NCI-H82 (cell line): ENCODE measurements around the gene ARHGAP25.

ENCODE experiments used
- DNase-seq: peaks from one replicate; lab custom pipeline; 2025; lab: John Stamatoyannopoulos, UW

ARHGAP25 gene

DNA sequence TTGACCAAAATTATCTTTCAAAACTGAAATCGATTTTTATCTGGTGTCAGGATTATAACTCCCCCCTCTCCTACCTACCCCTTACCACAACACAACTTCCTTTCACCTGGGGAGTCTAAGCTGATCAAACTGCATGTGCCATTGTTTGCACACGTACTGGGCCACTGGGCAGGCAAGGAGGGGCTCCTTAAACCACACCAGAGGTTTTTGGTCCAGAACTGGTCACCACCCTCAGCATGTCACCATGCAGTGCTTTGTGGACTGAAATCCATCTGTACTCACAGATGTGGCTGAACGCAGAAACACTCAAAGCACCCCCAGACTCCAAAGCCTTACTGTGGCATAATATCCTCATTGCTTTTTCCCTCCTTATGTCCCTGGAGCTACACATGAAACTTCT is 13.9 kb upstream of the ARHGAP25 start:
- DNase-seq = no peak

GRCh38 chr2:68721482-68722101 is 13.0 kb upstream of the ARHGAP25 start:
- DNase-seq = no peak

DNA sequence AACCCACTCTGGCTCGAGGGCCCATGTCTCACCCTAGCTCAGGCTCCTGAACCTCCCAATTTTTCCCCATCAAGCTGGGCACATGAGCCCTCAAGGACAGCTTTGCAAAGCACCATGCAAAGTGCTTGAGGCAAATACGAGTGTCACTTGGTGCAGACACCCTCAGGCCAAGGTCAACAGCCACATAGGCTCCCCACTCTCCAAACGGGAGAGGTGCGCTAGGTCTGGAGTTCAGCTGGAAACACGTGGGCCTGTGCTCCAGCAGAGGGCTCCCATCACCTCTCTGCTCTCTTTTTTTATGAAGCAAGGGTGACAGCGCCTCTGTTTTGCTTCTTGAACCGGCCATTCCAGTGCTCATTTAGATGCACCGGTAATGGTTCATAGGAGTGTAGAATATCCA is 11.9 kb upstream of the ARHGAP25 start:
- DNase-seq = peak; percentile 6

GRCh38 chr2:68723181-68723580 is 11.4 kb upstream of the ARHGAP25 start:
- DNase-seq = no peak

- DNase-seq = no peak
These were observed 8.5 kb upstream of the ARHGAP25 start for GRCh38 chr2:68726100-68726499.

DNA sequence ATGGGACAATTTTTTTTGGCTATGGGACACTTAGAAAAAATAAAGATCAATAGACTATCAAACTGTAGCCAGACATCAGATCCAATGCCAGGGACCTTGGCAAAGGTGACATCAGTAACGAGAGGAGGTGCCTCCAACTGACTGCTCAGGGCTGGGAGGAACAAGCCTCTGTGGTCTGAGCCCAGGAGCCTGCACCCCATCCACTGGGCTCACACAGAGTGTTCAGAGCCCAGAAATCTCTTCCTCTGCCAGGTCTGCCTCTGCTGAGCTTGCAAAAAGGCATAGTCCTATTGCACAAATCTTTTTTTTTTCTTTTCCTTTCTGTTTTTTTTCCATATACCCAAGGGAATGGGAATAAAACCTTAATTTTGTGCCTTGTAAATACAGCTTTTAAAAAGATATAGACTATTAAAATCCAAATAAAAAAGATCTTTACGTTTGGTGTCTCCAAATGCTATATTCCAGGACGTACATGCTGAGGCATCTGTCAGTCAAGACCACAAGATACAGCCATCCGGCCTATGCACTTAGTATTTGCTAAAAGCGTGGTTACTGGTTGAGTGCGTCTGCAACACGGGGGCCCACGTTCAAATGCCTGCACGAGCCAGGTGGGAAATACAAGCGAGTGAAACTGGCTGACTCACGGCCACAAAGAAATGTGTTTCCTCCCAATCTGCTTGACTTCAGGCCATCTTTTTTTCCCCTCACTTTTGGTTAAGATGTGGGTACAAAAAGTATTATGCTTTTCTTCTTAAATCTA is 7.8 kb upstream of the ARHGAP25 start:
- no peak for DNase-seq

GRCh38 chr2:68727683-68728375 is 6.8 kb upstream of the ARHGAP25 start:
- DNase-seq = no peak

GRCh38 chr2:68730828-68731227 is 3.8 kb upstream of the ARHGAP25 start:
- no peak for DNase-seq

- DNase-seq = no peak
These were observed 2.3 kb upstream of the ARHGAP25 start for GRCh38 chr2:68732036-68732932.

DNA sequence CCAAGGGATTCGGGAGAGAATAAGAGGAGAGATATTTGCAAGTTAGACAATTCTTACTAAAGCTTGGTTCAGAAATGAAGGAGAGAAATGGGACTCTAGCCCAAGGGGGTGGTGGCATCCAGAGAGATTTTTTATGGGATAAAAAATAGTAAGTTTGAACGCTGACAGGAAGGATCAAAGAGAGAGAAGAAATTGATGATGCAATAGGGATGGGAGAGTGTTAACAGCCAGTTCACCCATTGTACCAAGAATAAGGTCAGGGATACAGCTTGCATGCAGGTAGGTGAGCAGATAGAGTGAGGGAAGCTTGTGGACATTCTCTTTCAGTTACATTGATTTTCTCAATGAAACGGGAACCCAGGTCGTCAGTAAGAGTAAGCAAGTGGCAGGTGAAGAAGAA is 1.2 kb upstream of the ARHGAP25 start:
- DNase-seq = no peak

DNA sequence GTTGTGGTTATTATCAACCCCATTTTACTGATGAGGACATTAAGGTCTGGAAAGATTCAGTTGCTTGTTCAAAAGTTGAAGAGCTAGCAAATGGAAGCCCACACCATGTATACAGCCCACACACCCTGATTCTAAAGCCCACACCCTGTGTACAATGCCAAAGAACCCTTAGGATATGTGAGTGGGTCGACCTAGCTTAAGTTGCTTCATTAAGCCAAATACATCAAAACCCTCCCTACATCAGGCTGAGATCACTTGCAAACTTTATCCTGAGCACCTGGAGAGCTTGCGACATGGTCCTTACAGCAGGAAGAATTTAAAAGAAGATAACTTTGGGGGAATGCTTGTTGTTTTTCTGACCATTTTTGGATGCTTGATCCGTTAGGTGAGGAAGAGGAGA is 435 bp upstream of the ARHGAP25 start:
- no peak for DNase-seq

GRCh38 chr2:68736086-68736485 is 1.5 kb downstream of the ARHGAP25 start:
- DNase-seq = no peak

DNA sequence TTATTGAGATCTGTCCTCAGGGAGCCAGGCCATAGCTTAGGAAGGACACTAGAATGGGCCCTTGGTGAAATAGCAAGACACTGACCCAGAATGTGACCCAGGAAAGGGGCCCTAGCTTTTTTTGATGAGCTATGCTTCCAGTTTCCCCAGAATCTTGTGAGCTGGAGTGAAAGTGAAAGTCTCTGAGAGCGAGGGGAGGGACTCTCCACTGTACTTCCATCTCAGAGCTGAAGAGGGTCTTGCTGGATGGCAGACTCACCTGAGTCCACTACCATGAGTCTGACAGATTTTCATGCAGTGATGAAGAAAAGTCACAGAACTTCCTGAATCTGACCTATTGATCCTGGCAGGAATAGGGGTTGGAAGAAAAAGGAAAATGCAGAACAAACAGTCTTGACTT is 3.1 kb downstream of the ARHGAP25 start:
- DNase-seq = no peak

GRCh38 chr2:68738906-68739594 is 4.4 kb downstream of the ARHGAP25 start:
- DNase-seq = no peak

DNA sequence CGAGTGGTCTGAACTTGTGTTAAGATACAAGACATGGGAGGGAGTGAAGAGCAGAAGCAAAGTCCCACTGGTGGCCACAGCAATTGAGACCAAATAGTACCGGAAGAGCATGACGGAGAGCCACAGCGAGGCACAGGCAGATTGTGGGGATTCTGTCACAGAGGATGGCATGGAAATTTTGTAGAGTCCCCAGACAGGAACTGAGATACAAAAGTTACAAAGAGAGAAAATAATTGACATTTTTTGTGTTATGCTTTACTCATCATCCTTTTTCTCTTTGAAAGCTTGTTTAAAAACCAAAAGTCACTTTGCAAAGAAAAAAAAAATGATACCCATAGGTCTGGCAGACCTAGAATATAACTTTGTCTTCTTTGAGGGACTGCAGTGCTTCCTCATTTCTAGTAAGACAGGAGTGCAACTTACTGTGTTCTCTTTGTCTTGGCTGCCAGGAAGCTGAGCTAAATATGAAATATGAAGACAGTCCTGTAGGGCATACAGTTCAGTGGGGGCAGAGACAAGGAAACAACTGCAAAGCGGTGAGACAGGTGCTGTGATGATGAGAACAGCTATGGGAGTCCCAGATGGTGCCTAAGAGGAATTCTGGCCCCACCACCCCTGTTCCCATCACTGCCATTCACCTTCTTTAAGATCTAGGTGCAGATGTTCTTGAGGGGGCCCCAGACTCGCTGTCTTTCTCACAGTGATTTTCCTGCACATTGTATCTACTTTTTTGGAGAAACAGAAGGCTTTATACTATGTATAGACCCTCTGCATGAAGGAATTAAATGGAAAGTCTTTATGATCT is 5.2 kb downstream of the ARHGAP25 start:
- no peak for DNase-seq

- DNase-seq = no peak
These were observed 5.8 kb downstream of the ARHGAP25 start for GRCh38 chr2:68740400-68740914.

GRCh38 chr2:68741238-68741637 is 6.6 kb downstream of the ARHGAP25 start:
- DNase-seq = no peak

- no peak for DNase-seq
These were observed 7.2 kb downstream of the ARHGAP25 start for GRCh38 chr2:68741805-68742306.

DNA sequence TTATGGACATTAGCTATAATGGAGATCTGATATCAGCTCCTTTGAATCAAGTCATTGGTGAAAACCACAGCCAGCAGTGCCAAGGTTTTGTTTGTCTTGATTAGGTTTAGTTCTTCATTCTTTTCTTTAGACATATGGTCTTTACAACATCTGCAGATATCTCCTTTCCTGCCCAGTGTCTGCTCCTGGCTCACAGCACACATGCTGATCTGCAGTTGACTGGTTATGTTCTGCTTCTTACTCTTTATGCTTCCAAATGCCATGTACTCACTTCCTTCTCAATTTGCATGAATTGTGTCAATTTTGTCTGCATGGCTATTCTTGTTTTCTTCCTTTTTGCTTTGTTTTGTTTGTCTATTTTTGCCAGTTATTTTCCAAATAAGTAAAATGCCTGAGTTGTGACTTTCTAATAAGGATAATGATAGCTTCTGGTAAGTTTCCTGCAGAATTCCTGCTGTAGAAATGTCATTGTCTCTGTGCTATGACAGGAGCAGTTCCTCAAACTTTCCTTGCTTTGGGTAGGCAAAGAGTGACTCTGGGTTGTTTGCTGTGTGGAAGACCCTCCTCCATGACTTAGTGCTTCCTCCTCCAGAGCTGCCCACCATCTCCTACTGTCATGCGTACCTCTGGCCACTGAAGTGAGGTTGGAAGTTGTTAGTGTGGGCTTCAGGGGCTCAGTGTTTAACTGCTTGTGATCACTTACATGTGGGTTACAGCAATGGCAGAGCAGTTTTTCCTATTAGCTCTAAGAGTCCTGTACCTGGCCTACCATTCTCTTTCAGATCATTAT is 8.2 kb downstream of the ARHGAP25 start:
- no peak for DNase-seq
